ENCODE data around the gene TRRAP.
"Not testable (repeated sequence)": the region's sequence is repeated elsewhere in the genome, so short reads cannot be mapped to it uniquely, and the experiment has no call there.

TRRAP gene

GRCh38 chr7:99030457-99030856, 152.1 kb downstream of the TRRAP start:
- DNase-seq (ENCODE audit: low read depth), result no peak

DNA sequence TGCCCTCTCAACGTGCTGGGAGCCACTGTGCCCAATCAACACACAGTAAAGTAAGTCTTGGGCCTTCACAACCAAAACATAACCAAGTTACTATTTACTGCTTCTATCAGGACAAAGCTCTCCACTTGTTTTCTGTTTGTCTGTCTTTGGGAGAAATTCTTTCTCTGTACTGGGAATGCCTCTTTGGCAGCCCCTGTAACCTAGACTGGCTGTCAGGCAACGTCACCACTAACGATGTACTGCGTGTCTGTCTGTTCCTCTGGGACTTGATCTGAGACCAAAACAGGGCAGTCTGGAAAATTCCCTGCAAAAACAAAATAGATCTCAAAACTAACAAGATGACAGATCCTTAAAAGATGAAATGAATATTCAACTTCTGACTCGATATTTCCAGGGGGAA, 152.6 kb downstream of the TRRAP start:
- no peak for DNase-seq (ENCODE audit: low read depth)

DNA sequence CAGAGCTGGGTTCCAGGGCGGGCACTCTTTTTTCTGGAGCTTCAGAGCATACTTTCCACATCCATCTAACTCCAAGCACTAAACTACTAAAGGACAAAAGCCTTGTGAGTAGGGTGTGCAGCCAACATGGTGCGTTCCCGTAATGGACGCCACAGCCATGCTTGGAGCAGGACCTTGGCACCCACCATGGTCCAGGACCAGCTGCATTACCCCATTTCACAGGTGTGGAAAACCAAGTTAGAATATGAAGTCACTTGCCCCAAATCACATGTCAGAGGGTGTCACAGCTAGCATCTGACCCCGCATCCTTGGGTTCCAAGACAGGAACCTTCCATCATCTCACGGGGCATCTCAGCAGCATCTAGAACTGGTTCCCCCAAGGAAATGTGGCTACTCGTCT, 153.2 kb downstream of the TRRAP start:
- no peak for DNase-seq (ENCODE audit: low read depth)

- no peak for DNase-seq (ENCODE audit: low read depth)
These were observed 154.6 kb downstream of the TRRAP start for GRCh38 chr7:99032928-99033327.

DNA sequence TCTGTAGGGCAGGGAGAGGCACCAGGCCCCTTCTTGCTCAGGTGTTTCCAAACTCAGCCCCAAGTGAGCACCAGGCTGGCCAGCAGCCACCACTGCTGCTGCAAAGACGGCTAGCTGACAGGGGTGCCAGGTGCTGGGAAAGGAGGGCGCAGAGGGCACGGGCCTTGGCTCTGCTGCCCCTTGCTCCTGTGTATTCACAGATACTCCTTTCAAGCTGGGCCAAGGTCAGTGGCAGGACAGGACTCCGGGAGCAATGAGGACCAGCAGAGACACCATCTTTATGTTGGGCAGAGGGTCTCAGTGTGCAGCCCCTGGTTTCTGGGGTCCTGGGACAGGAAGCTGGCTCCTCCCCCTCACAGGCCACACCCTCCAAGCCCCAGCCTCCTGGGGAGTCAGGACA, 155.4 kb downstream of the TRRAP start:
- DNase-seq (ENCODE audit: low read depth), result no peak

GRCh38 chr7:99034932-99035722, 156.8 kb downstream of the TRRAP start:
- no peak for DNase-seq (ENCODE audit: low read depth)

GRCh38 chr7:99035723-99036545, 157.6 kb downstream of the TRRAP start:
- DNase-seq (ENCODE audit: low read depth), result no peak

- no peak for DNase-seq (ENCODE audit: low read depth)
These were observed 158.3 kb downstream of the TRRAP start for GRCh38 chr7:99036546-99037111.

- no peak for DNase-seq (ENCODE audit: low read depth)
These were observed 159.1 kb downstream of the TRRAP start for GRCh38 chr7:99037327-99037940.

DNA sequence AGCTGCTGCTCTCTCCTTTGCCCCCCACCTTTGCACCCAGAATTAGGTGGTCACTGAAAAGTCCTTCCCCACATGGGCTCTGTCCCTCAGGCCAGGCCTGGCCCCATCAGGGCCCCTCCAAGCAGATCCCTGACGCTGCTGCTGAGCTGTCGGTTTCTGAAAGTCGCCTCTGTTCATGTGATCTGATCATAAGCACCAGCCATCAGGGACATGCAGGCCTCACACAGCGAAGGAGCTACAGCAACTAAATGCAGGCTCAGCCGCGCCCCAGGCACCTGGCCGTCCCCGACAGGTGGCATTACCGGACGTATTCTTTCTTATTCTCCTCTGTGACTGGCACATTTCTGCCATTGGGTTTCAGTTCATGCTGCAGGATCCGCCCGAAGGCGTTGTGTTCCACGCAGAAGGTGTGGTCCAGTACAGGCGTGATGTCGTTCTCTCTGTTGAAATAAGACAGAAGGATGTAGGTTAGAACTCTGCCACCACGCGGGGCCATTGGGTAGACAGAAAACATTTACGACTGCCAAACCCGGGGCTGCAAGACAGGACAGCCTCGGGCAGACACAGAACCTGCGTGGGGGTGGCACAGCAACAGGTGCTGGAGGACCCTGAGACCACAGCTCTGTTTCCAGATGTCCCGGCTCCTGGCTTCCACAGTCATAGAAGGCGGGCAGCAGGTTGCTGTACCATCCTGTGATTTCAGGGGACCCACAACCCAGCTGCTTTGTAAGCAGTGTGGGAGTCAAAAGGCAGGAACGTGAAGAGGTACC, 159.9 kb downstream of the TRRAP start:
- DNase-seq (ENCODE audit: low read depth), result no peak

DNA sequence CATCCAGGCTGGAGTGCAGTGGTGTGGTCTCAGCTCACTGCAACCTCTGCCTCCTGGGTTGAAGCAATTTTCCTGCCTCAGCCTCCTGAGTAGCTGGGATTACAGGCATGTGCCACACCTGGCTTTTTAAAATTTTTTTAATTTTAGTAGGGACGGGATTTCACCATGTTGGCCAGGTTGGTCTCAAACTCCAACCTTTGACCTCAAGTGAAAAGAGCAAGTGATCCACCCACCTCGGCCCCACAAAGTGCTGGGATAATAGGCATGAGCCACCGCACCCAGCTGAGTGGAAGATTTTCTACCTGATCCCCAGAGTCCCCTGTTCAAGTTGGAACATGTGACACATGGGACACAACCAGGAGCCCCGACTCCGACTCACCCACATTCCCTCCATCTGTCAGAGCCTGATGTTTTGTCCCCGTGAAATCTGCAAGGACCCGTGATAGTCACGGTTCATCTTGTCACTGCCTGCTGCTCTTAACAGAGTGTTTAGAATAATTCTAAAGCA, 161.1 kb downstream of the TRRAP start:
- no peak for DNase-seq (ENCODE audit: low read depth)

DNA sequence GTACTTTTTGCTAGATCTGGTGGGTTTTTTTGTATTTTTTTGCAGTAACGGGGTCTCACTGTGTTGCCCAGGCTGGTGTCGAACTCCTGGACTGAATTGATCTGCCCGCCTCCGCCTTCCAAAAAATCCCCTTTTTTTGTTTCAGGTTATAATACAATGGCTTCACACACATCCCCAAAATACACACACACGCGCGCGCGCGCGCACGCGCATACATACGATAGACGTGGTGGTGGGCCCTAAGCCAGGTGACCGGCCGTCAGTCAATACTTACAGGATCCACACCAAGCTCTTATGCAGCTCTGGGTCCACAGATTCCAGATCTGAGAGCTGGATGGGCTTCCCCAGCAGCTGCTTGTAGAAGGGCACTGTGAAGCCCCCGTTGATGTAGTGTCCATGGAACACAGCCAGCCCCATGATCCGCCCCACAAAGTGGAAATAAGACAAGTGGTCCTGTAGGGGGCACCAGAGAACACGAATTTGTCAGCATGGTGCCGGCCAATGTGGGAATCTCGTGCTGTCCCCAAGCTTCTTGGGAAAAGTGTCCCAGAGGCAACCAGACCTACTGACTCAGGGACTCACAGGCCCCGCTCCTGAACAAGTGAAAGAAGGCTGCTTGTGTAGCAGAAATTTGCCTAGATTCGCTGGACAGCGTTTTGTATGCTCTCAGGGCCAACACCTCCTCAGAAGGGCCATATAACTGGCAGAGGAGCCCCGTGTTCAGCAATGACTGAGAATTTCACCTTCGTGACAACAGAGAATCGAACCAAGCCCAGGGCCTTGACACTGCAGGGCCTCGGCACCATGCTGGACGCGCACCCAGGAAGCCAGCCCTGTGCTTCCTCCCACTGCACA, 162.0 kb downstream of the TRRAP start:
- DNase-seq (ENCODE audit: low read depth), result peak; percentile 56

DNA sequence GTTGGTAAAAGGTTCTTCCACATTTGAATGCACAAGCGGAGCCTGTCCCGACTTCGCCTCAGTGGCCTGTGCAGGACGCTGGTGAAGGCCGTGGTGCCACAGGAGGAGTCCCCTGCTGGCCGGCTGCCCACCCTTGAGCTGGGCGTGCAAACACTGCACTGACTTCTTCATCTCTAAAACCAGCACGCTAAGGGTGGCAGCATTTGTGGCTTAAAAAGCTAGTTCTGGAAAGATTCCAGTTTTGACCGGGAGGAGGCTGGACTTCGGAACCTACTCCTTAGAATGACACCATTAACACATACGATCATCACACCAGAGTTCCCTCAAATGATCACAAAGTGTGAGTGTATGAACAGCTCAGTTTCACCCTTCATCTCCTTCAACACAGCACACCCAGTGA, 163.2 kb downstream of the TRRAP start:
- no peak for DNase-seq (ENCODE audit: low read depth)

GRCh38 chr7:99042957-99043356, 164.6 kb downstream of the TRRAP start:
- DNase-seq (ENCODE audit: low read depth), result no peak

DNA sequence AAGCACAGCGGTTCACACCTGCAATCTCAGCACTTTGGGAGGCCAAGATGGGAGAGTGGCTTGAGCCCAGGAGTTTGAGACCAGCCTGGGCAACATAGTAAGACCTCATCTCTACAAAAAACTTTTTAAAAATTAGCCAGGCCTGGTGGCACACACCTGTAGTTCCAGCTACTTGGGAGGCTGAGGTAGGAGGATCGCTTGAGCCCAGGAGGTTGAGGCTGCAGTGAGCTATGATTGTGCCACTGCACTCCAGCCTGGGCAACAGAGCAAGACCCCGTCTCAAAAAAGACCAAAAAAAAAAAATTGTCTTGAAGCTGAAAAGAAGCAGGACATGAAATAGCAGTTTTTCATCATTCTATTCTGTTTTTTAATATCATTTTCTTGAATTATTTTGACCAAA, 166.5 kb downstream of the TRRAP start:
- DNase-seq (ENCODE audit: low read depth), result not testable (repeated sequence)

DNA sequence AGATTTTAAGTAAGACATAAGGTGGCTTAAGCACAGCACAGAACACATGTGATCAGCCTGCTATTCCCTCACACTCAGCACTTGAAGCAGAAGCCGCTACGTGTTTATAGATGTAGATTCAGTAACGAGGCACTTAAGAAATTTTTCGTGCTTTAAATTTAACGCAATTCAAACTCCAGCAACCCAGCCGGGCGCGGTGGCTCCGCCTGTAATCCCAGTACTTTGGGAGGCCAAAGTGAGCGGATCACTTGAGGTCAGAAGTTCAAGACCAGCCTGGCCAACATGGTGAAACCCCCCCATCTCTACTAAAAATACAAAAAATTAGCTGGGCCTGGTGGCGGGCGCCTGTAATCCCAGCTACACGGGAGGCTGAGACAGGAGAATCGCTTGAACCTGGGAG, 167.9 kb downstream of the TRRAP start:
- DNase-seq (ENCODE audit: low read depth), result not testable (repeated sequence)

DNA sequence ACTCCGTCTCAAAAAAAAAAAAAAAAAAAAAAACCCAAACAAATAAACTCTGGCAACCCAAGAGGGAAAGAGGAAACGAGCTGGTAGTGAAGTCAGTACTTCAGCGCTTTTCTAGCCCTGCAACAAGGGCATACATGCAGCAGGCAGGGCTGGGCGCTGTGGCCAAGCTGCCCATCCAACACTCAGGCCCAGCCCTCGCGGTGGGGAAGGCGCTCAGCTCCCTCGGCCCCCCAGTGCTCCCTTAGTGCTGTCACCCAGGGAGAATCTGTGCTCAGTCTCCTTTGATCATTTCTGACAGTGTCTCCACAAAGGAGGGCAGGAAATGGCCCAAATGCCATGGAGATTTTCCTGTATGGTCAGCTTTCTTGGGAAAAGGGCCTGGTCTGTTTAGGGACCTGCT, 168.4 kb downstream of the TRRAP start:
- DNase-seq (ENCODE audit: low read depth), result no peak

GRCh38 chr7:99047526-99048077, 169.3 kb downstream of the TRRAP start:
- no peak for DNase-seq (ENCODE audit: low read depth)

DNA sequence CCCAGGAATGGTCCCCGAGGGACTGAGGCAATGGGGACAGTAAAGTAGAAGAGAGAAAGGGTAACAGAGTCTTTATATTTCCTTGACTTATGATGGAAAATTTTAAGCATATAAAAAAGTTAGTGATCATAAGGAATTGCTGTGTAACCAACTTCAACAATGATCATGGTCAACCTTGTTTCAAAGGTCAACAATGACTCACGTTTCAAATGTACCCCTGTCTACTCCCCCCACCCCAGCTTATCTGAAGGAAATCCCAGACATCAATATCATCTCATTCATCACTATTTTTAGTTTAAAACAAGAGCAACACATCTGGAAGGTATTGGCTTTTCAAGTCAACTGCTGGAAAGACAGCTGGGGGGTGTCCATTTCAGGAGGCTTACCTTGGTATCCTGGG, 172.6 kb downstream of the TRRAP start:
- DNase-seq (ENCODE audit: low read depth), result no peak

GRCh38 chr7:99054781-99055180, 176.4 kb downstream of the TRRAP start:
- DNase-seq (ENCODE audit: low read depth), result no peak

All from T follicular helper cell (primary cell).